ENCODE results near the gene KIAA0825. TPM values are rescaled to one million over a fixed set of nuclear protein-coding genes. Genes with fewer than 3 reads are reported as not detected.

Gene KIAA0825
- total and polyA plus RNA-seq, 4 donors, result 0.54 to 4.3 (median 3.7) TPM; not detected in 1

DNA sequence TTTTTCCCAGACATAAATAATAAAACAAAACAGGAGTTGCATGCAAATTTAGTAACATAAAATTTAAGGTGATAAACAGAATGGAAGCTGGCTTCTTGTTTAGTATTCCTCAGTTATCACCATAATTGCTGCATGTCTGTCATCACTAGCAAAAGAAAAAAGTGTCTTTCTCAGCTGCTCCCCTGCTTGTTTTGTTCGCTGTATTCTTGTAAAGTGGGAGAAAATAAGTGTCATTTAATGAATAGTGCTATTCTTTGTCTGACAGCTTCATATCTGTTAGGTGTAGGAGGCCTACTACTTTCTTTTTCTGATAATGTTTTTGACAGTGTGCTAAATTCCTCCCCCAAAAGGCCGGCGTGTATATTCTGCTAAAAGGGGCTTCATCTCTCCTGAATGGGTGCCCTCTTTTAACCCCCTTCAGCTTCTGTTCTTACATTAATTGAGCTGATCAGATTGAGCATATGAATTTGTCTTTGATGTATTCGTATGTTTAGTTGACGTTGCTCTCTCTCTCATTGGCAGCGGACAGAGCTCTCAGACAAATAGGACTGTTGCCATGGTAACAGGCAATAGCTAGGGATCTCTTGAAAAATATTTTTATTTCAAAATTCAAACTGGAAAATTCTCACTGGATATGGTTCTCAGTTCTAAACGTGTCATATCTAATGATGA, 303.8 kb downstream of the KIAA0825 start:
- Histone ChIP-seq H3K27ac (ENCODE audit: low read depth in 1 of 2, low read length in 2 of 2) (no peak overlapping the region), H3K4me3 (ENCODE audit: low read length in 2 of 2) (no peak overlapping the region), H3K36me3 (ENCODE audit: control insufficient read depth in 1 of 2, insufficient read depth in 2 of 2, low read length in 1 of 2) (no peaks in the 10 kb centered on the region), H3K4me1 (ENCODE audit: control insufficient read depth in 1 of 2, insufficient read depth in 2 of 2, low read length in 2 of 2) (no peaks in the 10 kb centered on the region), H3K27me3 (ENCODE audit: control insufficient read depth in 1 of 2, insufficient read depth in 2 of 2, low read length in 1 of 2) (no peaks in the 10 kb centered on the region), H3K9me3 (ENCODE audit: control insufficient read depth, low read length) (no peaks in the 10 kb centered on the region)
- no peak for DNase-seq
- intact Hi-C loops (cut with DNase I), result no loop called here
- 67 to 79% methylated on average over 7 of the region's 7 CpGs for WGBS, 2 donors
- ATAC-seq (ENCODE audit: low FRiP score), result no peak

DNA sequence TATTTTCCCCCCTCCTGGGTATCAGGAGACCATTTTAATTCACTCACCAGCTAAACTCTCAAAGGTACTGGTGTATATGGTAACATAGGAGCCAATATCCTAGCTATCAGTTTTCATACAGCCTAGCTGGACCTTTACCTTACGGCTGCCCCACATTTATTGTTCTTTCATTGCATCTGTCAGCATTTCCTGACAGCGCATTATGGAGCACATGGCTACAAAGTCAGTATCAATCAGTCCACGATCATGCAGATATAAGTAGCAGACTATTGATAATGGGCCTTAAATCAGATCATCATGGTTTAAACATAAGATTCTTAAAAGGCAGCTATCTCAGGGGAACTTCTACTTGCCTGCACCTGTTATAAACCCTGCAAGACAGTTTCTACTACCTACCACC, 304.7 kb downstream of the KIAA0825 start:
- no peak for DNase-seq
- no peak overlapping the region for H3K4me3 ChIP-seq (ENCODE audit: low read length in 2 of 2)
- no peaks in the 10 kb centered on the region for H3K9me3 ChIP-seq (ENCODE audit: control insufficient read depth, low read length)
- 90 to 93% methylated on average over 3 of the region's 3 CpGs for WGBS, 2 donors
- no peaks in the 10 kb centered on the region for H3K4me1 ChIP-seq (ENCODE audit: control insufficient read depth in 1 of 2, insufficient read depth in 2 of 2, low read length in 2 of 2)
- H3K27ac ChIP-seq (ENCODE audit: low read depth in 1 of 2, low read length in 2 of 2), result no peak overlapping the region
- no peak for ATAC-seq (ENCODE audit: low FRiP score)
- intact Hi-C loops (cut with DNase I), result no loop called here
- H3K36me3 ChIP-seq (ENCODE audit: control insufficient read depth in 1 of 2, insufficient read depth in 2 of 2, low read length in 1 of 2), result no peaks in the 10 kb centered on the region
- no peaks in the 10 kb centered on the region for H3K27me3 ChIP-seq (ENCODE audit: control insufficient read depth in 1 of 2, insufficient read depth in 2 of 2, low read length in 1 of 2)

DNA sequence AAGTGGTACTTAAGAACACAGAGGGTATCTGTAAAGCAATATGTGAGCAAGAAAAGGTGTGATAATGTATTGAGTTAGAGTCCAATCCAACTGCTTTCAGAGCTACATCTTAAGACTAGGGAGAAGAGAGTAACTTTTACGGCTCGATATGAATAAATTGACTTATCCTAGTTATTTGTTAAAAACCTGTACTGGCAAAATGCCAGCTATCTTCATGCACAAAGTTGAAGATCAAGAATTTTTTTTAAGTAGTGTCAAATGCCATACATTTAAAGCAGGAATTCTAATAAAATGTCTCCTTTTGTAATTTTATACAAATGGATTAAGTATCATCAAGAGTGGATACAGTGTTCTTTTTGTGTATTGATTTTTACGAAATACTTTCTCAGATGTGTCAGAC, 305.2 kb downstream of the KIAA0825 start:
- H3K9me3 ChIP-seq (ENCODE audit: control insufficient read depth, low read length), result no peaks in the 10 kb centered on the region
- no peak overlapping the region for H3K4me3 ChIP-seq (ENCODE audit: low read length in 2 of 2)
- no peak for DNase-seq
- H3K4me1 ChIP-seq (ENCODE audit: control insufficient read depth in 1 of 2, insufficient read depth in 2 of 2, low read length in 2 of 2), result no peaks in the 10 kb centered on the region
- no peak overlapping the region for H3K27ac ChIP-seq (ENCODE audit: low read depth in 1 of 2, low read length in 2 of 2)
- intact Hi-C loops (cut with DNase I), result no loop called here
- WGBS, 2 donors, result 98% methylated on average over 3 of the region's 3 CpGs
- ATAC-seq (ENCODE audit: low FRiP score), result no peak
- no peaks in the 10 kb centered on the region for H3K36me3 ChIP-seq (ENCODE audit: control insufficient read depth in 1 of 2, insufficient read depth in 2 of 2, low read length in 1 of 2)
- no peaks in the 10 kb centered on the region for H3K27me3 ChIP-seq (ENCODE audit: control insufficient read depth in 1 of 2, insufficient read depth in 2 of 2, low read length in 1 of 2)

DNA sequence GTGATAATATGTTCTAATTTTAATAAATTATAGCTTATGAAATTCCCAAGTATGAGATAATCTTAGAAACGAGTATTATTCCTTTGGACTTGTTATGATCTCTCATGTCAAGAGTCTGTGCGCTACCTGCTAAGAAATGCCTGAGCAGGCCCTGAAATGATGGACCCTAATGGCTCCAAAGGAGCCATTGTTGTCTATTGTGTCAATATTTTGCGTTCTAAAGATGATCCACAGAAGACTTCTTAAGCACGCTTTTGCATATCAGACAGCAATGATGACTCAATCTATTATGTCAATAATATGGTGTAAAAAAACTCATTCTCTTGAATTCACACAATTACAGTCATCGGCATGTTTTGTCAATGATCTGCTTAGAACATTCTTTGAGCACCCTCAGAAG, 306.1 kb downstream of the KIAA0825 start:
- no peak for ATAC-seq (ENCODE audit: low FRiP score)
- Histone ChIP-seq H3K4me3 (ENCODE audit: low read length in 2 of 2) (no peak overlapping the region), H3K36me3 (ENCODE audit: control insufficient read depth in 1 of 2, insufficient read depth in 2 of 2, low read length in 1 of 2) (no peaks in the 10 kb centered on the region), H3K27ac (ENCODE audit: low read depth in 1 of 2, low read length in 2 of 2) (no peak overlapping the region), H3K27me3 (ENCODE audit: control insufficient read depth in 1 of 2, insufficient read depth in 2 of 2, low read length in 1 of 2) (no peaks in the 10 kb centered on the region), H3K9me3 (ENCODE audit: control insufficient read depth, low read length) (no peaks in the 10 kb centered on the region), H3K4me1 (ENCODE audit: control insufficient read depth in 1 of 2, insufficient read depth in 2 of 2, low read length in 2 of 2) (no peaks in the 10 kb centered on the region)
- DNase-seq, result no peak
- intact Hi-C loops (cut with DNase I), result no loop called here
- 88 to 92% methylated on average over 5 of the region's 5 CpGs for WGBS, 2 donors

DNA sequence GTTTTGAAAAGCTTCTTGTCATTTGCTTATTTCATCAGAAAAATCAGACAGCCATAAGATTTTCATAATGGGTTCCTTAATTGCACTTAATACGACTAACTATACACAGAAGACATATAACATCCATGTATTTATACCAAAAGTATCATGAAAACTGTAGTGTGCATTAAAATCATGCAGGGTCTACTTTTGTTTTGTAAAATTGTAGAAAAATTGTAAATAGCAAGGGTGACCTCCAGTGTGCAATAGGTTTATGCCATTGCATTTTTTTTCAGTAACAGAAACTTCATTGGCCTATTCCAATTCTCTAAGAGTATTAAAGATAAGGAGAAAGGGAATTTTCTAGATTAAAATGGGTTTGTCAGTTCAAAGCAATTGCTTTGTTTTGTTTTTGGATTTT, 307.6 kb downstream of the KIAA0825 start:
- no peak overlapping the region for H3K4me3 ChIP-seq (ENCODE audit: low read length in 2 of 2)
- no peaks in the 10 kb centered on the region for H3K27me3 ChIP-seq (ENCODE audit: control insufficient read depth in 1 of 2, insufficient read depth in 2 of 2, low read length in 1 of 2)
- H3K4me1 ChIP-seq (ENCODE audit: control insufficient read depth in 1 of 2, insufficient read depth in 2 of 2, low read length in 2 of 2), result no peaks in the 10 kb centered on the region
- ATAC-seq (ENCODE audit: low FRiP score) (no peak), DNase-seq (no peak)
- intact Hi-C loops (cut with DNase I), result no loop called here
- H3K27ac ChIP-seq (ENCODE audit: low read depth in 1 of 2, low read length in 2 of 2), result no peak overlapping the region
- 92 to 95% methylated on average over 1 of the region's 1 CpG for WGBS, 2 donors
- no peaks in the 10 kb centered on the region for H3K9me3 ChIP-seq (ENCODE audit: control insufficient read depth, low read length)
- no peaks in the 10 kb centered on the region for H3K36me3 ChIP-seq (ENCODE audit: control insufficient read depth in 1 of 2, insufficient read depth in 2 of 2, low read length in 1 of 2)

DNA sequence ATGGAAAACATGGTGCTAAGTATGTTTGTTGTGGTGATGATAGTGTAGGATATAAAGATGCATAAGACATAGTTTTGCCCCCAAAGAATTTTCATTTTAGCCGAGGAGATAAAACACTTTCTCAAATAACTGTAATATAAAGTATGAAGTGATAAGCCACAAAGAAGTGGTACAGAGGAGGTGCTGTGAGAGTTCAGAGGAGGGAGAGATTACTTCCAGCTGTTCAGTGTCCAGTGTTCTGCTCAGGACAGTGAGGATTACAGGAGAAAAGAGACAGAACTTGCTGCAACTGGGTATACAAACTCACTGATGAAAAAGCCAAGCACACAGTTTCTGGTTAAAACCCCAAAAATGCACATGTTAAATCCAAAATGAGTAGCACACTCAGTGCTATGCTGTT, 309.3 kb downstream of the KIAA0825 start:
- intact Hi-C loops (cut with DNase I), result no loop called here
- H3K36me3 ChIP-seq (ENCODE audit: control insufficient read depth in 1 of 2, insufficient read depth in 2 of 2, low read length in 1 of 2), result no peaks in the 10 kb centered on the region
- no peaks in the 10 kb centered on the region for H3K27me3 ChIP-seq (ENCODE audit: control insufficient read depth in 1 of 2, insufficient read depth in 2 of 2, low read length in 1 of 2)
- no peaks in the 10 kb centered on the region for H3K4me1 ChIP-seq (ENCODE audit: control insufficient read depth in 1 of 2, insufficient read depth in 2 of 2, low read length in 2 of 2)
- 68 to 72% methylated on average over 1 of the region's 1 CpG for WGBS, 2 donors
- no peak for DNase-seq
- H3K27ac ChIP-seq (ENCODE audit: low read depth in 1 of 2, low read length in 2 of 2), result no peak overlapping the region
- H3K9me3 ChIP-seq (ENCODE audit: control insufficient read depth, low read length), result no peaks in the 10 kb centered on the region
- ATAC-seq (ENCODE audit: low FRiP score), result no peak
- H3K4me3 ChIP-seq (ENCODE audit: low read length in 2 of 2), result no peak overlapping the region

DNA sequence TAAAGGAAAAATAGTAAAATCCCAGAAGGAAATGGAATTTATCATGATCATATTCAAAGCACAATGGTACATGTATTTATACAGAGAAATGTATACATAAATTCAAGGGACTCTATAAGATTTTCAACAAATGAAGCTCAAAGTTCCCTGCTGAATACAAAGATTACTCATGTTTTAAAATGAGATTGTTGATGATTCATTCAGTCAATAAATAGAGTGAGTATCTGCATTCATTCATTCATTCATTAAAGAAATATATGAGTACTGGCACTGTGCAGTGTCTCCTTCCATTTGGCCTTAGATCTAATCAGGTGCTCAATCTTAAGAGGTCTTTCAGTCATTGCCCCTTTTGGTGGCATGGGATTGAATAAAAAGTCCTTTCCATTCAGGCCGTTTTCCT, 310.0 kb downstream of the KIAA0825 start:
- Histone ChIP-seq H3K27ac (ENCODE audit: low read depth in 1 of 2, low read length in 2 of 2) (no peak overlapping the region), H3K36me3 (ENCODE audit: control insufficient read depth in 1 of 2, insufficient read depth in 2 of 2, low read length in 1 of 2) (no peaks in the 10 kb centered on the region), H3K4me1 (ENCODE audit: control insufficient read depth in 1 of 2, insufficient read depth in 2 of 2, low read length in 2 of 2) (no peaks in the 10 kb centered on the region), H3K9me3 (ENCODE audit: control insufficient read depth, low read length) (no peaks in the 10 kb centered on the region), H3K4me3 (ENCODE audit: low read length in 2 of 2) (no peak overlapping the region), H3K27me3 (ENCODE audit: control insufficient read depth in 1 of 2, insufficient read depth in 2 of 2, low read length in 1 of 2) (no peaks in the 10 kb centered on the region)
- no peak for ATAC-seq (ENCODE audit: low FRiP score)
- intact Hi-C loops (cut with DNase I), result no loop called here
- WGBS, 2 donors, result 71 to 88% methylated on average over 1 of the region's 1 CpG
- no peak for DNase-seq

DNA sequence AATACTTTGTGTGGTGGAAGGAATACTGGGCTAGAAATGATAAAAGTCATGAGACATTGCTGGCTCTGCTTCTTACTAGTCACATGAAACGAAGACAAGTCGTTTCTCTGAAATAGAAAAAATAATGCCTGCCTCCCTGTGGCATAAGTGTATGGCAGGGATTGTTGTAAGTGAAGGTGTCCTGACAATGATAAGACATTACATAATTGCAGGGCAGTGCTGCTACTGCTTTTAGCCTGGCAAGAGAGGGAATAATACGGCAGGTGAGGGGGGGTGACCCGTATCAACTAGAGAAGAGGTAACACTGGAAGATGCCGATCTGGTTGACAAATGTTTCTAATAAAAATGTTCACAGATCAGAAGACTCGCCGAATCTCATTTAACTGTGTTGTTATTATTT, 314.3 kb downstream of the KIAA0825 start:
- Histone ChIP-seq H3K27me3 (ENCODE audit: control insufficient read depth in 1 of 2, insufficient read depth in 2 of 2, low read length in 1 of 2) (no peaks in the 10 kb centered on the region), H3K27ac (ENCODE audit: low read depth in 1 of 2, low read length in 2 of 2) (no peak overlapping the region), H3K36me3 (ENCODE audit: control insufficient read depth in 1 of 2, insufficient read depth in 2 of 2, low read length in 1 of 2) (no peaks in the 10 kb centered on the region), H3K4me1 (ENCODE audit: control insufficient read depth in 1 of 2, insufficient read depth in 2 of 2, low read length in 2 of 2) (no peaks in the 10 kb centered on the region), H3K9me3 (ENCODE audit: control insufficient read depth, low read length) (no peaks in the 10 kb centered on the region), H3K4me3 (ENCODE audit: low read length in 2 of 2) (no peak overlapping the region)
- intact Hi-C loops (cut with DNase I), result no loop called here
- ATAC-seq (ENCODE audit: low FRiP score) (no peak), DNase-seq (no peak)
- 88 to 89% methylated on average over 7 of the region's 7 CpGs for WGBS, 2 donors

DNA sequence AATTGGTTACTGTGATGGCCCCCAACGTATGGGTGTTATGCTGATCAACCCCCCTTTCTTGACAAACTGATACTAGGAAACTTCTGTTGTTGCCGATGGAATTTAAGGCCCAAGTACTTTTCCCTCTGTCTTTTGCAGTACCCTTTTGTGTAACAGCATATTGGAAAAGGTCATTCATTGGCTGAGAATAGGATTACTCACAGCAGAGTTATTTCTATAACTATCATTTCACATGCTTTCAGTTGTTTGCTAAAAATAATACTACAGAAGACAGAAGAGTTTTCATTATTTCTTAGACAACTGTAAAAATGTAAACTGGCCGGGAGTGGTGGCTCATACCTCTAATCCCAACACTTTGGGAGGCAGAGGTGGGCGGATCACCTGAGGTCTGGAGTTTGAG, 329.5 kb downstream of the KIAA0825 start:
- H3K27ac ChIP-seq (ENCODE audit: low read depth in 1 of 2, low read length in 2 of 2), result no peak overlapping the region

More for the DNA sequence above, 329.5 kb downstream of the KIAA0825 start:
- ATAC-seq (ENCODE audit: low FRiP score), result no peak
- 39 to 40% methylated on average over 4 of the region's 4 CpGs for WGBS, 2 donors
- Histone ChIP-seq H3K36me3 (ENCODE audit: control insufficient read depth in 1 of 2, insufficient read depth in 2 of 2, low read length in 1 of 2) (no peaks in the 10 kb centered on the region), H3K27me3 (ENCODE audit: control insufficient read depth in 1 of 2, insufficient read depth in 2 of 2, low read length in 1 of 2) (no peaks in the 10 kb centered on the region), H3K9me3 (ENCODE audit: control insufficient read depth, low read length) (no peaks in the 10 kb centered on the region), H3K4me1 (ENCODE audit: control insufficient read depth in 1 of 2, insufficient read depth in 2 of 2, low read length in 2 of 2) (peaks cover 1 to 3% of the 10 kb centered on the region in 2 donors), H3K4me3 (ENCODE audit: low read length in 2 of 2) (no peak overlapping the region)
- DNase-seq, result no peak
- intact Hi-C loops (cut with DNase I), result no loop called here
